ENCODE results near the gene SERPINH1.

DNA sequence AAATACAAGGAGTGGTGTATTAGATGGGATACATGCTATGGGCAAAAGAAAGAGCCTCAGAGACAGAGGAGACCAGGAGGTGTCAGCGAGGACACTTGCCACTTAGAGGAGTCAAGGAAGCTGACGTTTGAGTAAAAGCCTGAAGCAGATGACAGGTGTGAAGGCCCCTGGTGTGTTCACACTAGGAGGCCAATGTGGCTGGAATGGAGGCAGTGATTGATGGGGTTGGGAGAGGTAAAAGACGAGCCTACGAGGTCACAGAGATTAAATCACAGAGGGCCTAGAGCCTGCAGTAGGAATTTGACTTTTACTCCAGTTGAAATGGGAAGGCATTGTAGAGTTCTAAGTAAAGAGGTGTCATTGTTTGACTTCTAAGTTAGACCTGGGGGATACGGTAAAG lies 24.3 kb upstream of the SERPINH1 start:
- TF ChIP-seq, protein P1, sequence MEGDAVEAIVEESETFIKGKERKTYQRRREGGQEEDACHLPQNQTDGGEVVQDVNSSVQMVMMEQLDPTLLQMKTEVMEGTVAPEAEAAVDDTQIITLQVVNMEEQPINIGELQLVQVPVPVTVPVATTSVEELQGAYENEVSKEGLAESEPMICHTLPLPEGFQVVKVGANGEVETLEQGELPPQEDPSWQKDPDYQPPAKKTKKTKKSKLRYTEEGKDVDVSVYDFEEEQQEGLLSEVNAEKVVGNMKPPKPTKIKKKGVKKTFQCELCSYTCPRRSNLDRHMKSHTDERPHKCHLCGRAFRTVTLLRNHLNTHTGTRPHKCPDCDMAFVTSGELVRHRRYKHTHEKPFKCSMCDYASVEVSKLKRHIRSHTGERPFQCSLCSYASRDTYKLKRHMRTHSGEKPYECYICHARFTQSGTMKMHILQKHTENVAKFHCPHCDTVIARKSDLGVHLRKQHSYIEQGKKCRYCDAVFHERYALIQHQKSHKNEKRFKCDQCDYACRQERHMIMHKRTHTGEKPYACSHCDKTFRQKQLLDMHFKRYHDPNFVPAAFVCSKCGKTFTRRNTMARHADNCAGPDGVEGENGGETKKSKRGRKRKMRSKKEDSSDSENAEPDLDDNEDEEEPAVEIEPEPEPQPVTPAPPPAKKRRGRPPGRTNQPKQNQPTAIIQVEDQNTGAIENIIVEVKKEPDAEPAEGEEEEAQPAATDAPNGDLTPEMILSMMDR (IDR thresholded peaks at IDR 0.05) = no peak
- TF ChIP-seq POLR2A (IDR thresholded peaks at IDR 0.05) = no peak

All from testis (tissue), 2 donors.